PC-3 (cell line): Measurements from ENCODE around the gene ST6GALNAC6.

Experiments used
- EZH2 ChIP-seq: fragments of 300-600 bp; sonication (generic); IDR thresholded peaks from one replicate; pipeline ENCODE4 v1.6.1; 2017; ENCODE audit warnings: antibody characterized with exemption, mild to moderate bottlenecking, low read length; ENCODE audit not compliant: unreplicated experiment
- EZH2phosphoT487 ChIP-seq: fragments of 300-600 bp; sonication (generic); IDR thresholded peaks from 2 replicates; pipeline ENCODE4 v1.6.1; 2018; ENCODE audit warnings: mild to moderate bottlenecking, antibody characterized with exemption, low read length, borderline replicate concordance
- TF ChIP-seq, protein P1 (sequence below): fragments of 300-600 bp; sonication (generic); conservative IDR thresholded peaks from 2 replicates; pipeline ENCODE4 v1.5.1; 2017; ENCODE audit warnings: antibody characterized with exemption, low read depth, mild to moderate bottlenecking, low read length

DNA sequence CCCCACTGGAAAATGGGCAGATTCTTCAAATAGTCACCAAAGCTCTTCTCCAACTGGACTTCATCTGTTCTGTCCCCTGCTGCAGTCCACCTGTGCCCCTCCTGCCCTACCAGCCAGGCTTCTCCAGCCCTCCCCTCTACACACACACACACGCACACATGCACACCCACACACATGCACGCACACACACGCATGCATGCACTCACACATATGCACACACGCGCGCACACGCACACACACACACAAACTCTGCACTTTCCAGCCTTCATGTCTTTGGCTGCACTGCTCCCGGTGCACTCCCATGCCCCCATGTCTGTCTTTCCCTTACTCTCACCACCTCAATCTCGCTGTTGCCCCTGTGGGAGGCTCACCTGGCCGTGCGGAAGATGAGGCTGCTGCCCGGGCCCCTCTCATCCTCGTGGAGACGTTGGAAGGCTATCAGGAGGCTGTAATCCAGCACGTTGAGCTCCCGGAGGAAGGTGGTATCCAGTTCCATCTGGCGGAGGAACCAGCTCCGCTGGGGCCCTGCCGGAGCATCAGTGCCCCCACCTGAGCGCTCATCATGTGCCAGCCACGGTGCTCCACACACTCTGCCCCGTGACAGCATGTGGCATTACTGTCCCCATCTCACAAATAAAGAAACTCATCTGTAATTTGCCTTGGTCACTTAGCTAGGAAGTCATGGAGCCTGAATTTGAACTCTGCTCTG lies 25.5 kb upstream of the ST6GALNAC6 start:
- TF ChIP-seq EZH2 (no peak), EZH2phosphoT487 (no peak)
- TF ChIP-seq, protein P1, sequence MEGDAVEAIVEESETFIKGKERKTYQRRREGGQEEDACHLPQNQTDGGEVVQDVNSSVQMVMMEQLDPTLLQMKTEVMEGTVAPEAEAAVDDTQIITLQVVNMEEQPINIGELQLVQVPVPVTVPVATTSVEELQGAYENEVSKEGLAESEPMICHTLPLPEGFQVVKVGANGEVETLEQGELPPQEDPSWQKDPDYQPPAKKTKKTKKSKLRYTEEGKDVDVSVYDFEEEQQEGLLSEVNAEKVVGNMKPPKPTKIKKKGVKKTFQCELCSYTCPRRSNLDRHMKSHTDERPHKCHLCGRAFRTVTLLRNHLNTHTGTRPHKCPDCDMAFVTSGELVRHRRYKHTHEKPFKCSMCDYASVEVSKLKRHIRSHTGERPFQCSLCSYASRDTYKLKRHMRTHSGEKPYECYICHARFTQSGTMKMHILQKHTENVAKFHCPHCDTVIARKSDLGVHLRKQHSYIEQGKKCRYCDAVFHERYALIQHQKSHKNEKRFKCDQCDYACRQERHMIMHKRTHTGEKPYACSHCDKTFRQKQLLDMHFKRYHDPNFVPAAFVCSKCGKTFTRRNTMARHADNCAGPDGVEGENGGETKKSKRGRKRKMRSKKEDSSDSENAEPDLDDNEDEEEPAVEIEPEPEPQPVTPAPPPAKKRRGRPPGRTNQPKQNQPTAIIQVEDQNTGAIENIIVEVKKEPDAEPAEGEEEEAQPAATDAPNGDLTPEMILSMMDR: no peak
